Measurements from ENCODE around the gene SYT1.

DNA sequence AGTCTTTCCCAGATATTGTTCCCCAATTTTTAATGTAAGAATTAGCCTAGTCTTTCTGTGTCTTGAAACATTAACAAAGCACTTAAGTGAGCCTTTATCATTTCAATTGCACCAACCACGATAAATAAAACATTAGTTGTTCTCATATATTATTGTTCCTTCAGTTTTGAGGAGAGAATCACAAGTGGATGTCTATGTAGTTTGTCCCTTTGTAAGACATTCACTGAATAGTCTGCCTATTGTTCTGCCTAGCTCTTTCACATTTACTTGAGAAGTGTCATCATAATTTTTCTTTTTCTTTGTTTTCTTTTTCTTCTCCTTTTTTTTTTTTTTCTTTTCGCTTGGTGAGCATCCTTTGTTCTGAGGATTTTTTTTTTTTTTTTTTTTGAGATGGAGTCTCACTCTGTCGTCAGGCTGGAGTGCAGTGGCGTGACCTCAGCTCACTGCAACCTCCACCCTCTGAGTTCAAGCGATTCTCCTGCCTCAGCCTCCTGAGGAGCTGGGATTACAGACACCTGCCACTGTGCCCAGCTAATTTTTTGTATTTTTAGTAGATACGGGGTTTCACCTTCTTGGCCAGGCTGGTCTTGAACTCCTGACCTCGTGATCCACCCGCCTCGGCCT lies 129.7 kb downstream of the SYT1 start:
- TF ChIP-seq CTCF (IDR thresholded peaks at IDR 0.05) (no peak), POLR2A (IDR thresholded peaks at IDR 0.05) (no peak)
